HG03442 (cell line): ENCODE results near the gene INIP.
"Not testable (repeated sequence)": the region's sequence is repeated elsewhere in the genome, so short reads cannot be mapped to it uniquely, and the experiment has no call there.

ENCODE experiments used
- ATAC-seq: cut with Tn5 transposase; IDR thresholded peaks from one replicate; pipeline ENCODE4 v1.9.1; 2021; ENCODE audit warnings: mild to moderate bottlenecking, moderate library complexity; ENCODE audit not compliant: unreplicated experiment

The INIP gene

DNA sequence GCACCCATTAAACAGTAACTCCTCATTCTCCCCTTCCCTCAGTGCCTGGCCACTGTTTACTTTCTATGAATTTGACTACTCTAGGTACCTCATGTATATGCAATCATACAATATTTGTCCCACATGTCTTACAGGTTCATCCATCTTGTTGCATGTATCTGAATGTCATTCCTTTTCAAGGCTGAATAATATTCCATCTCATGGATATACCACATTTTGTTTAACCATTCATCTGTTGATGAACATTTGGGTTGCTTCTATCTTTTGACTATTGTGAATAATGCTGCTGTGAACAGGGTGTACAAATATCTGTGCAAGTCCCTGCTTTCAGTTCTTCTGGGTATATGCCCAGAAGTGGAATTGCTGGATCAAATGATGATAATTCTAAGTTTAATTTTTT lies 40.9 kb downstream of the INIP start:
- no peak for ATAC-seq

GRCh38 chr9:112673221-112673620 lies 44.7 kb downstream of the INIP start:
- not testable (repeated sequence) for ATAC-seq

GRCh38 chr9:112670991-112671625 lies 46.8 kb downstream of the INIP start:
- no peak for ATAC-seq

- ATAC-seq, result no peak
These were observed 48.6 kb downstream of the INIP start for GRCh38 chr9:112669326-112669725.

- no peak for ATAC-seq
These were observed 52.6 kb downstream of the INIP start for GRCh38 chr9:112665347-112665746.

- ATAC-seq, result no peak
These were observed 53.4 kb downstream of the INIP start for GRCh38 chr9:112664531-112664930.

DNA sequence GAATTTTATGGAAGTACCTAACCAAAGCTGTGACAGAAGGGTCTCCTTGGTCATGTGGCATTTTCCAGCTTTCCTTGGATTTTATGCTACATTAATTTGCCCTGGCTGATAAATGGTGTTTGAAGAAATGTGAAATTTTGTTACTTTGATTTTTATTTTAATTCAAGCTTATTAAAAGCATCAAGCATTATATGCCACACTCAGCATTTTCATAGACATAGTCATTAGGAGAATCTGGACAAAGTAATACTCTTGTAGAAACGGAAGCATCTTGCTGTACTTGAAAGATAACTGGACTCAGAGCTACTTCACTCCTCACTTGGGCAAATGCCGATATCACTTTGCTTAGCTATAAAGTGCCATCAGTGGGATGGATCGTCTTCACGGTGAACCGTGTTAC lies 54.2 kb downstream of the INIP start:
- no peak for ATAC-seq

DNA sequence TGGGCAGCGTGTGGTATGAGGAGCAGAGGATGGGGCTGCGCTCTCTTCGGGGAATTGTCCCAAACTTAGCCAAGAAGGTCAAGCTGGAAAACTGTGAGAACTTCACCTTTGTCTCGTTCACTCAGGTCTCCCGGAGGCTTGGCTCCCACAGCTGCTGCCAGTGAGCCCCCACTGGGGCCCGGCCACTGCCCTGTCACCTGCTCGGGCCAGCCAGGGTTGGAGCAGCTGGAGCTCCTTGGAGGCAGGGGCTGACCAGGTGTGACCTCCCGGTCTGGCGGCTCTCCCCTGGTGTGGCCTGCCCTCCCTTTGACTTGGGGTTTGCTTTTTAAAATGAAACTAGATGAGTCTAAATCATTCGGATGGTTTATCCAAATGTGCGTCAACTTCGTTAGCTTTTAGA lies 58.0 kb downstream of the INIP start:
- ATAC-seq, result no peak

DNA sequence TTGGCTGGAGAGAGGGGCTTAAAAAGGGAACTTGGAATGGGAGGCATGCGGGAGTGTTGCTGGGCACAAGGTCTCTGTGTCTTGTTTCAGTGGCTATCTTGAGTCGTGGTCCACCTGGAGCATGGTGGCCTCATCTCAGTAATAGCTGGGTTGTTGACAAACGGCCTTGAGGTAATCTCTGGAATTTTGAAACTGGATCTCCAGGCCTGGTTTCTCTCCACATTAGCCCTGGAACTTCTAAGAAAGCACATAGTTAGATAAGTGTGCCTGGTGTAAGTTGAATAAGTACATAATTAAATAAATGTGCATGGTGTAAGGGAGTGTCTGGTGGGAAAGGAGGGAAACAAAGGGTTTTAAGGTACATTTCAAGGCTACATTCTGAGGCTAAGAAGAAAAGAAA lies 62.2 kb downstream of the INIP start:
- no peak for ATAC-seq

GRCh38 chr9:112654282-112654681 lies 63.6 kb downstream of the INIP start:
- ATAC-seq, result no peak

DNA sequence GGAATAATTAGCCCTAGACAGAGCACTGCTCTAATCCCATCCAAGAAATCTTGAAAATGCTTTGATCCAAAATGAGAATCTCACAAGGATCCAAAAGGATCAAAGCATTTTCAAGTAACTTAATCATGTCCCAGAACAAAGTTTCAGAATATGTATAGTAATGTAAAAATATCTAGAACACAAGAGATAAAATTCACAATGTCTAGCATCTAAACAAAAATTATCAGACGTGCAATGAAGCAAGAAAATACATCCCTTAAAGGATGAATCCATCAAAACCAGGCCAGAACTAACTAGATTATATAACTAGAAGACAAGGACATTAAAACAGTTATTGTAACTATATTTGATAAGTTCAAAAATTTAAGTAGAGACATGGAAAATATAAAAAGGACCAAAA lies 69.3 kb downstream of the INIP start:
- ATAC-seq, result no peak

GRCh38 chr9:112647596-112647995 lies 70.3 kb downstream of the INIP start:
- ATAC-seq, result no peak

GRCh38 chr9:112642126-112642525 lies 75.8 kb downstream of the INIP start:
- no peak for ATAC-seq

DNA sequence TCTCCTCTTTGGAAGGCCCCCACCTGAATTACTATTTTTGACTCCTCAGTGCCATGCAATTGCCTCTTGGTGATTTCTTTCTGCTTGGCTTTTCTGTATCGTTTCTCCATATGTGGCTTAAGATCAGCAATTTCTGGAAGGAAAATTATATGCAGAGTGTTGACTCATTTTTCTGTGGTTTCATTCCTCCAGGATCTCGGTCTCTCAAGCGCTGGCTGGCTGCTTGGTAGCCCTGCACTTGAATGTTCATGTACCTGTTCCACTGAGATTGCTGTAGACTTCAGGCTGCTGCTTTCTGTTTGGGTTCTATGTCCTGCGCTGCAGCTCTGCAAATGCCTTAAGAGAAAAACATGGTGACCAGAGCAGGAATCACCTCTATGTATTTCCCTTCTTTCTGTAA lies 77.6 kb downstream of the INIP start:
- ATAC-seq, result no peak
